Thoracic aorta (tissue), 2 donors: ENCODE measurements around the gene PYGB. TPM values are rescaled to one million over a fixed set of nuclear protein-coding genes. Genes with fewer than 3 reads are reported as not detected.

ENCODE experiments used
- ATAC-seq: fragments of 150-250 bp; one replicate; pipeline ENCODE4 v1.8.0; 2017; ENCODE audit warnings: low read depth; ENCODE audit not compliant: insufficient number of reproducible peaks, low FRiP score
- DNase-seq: peaks from one replicate; pipeline ENCODE4 v3.0.0-alpha.2; 2020; ENCODE audit warnings: low spot score
- H3K27ac ChIP-seq, 2 donors: fragments of 200-600 bp; sonication (generic); 1 replicate in 1 of 2; 2 replicates in 1 of 2; pipeline ENCODE4 v1.5.1; 2016; ENCODE audit warnings: mild to moderate bottlenecking in 2 of 2, moderate library complexity in 2 of 2
- H3K27me3 ChIP-seq: fragments of 200-600 bp; sonication (generic); replicated peaks from 2 replicates; pipeline ENCODE4 v1.6.0; 2016; ENCODE audit warnings: mild to moderate bottlenecking; ENCODE audit not compliant: insufficient read depth
- H3K36me3 ChIP-seq: fragments of 200-600 bp; sonication (generic); one replicate; pipeline ENCODE4 v1.5.1; 2016
- H3K4me1 ChIP-seq, 2 donors: fragments of 200-600 bp; sonication (generic); 1 replicate in 1 of 2; 2 replicates in 1 of 2; pipeline versions ENCODE4 v1.5.1 to v1.6.0; 2016; ENCODE audit warnings: low read depth in 2 of 2, mild to moderate bottlenecking in 1 of 2; ENCODE audit not compliant: control insufficient read depth in 1 of 2
- H3K4me3 ChIP-seq: fragments of 200-600 bp; sonication (generic); 2 replicates; pipeline ENCODE4 v1.5.1; 2016; ENCODE audit warnings: mild to moderate bottlenecking
- H3K9me3 ChIP-seq: fragments of 200-600 bp; sonication (generic); 2 replicates; pipeline ENCODE4 v1.5.1; 2016
- total RNA-seq, 2 donors: library from RNA; depleted of rRNA; stranded (reverse); fragments of >200 nt; gene quantifications; one replicate each; pipeline versions ENCODE4 v1.1.0 to v1.2.3, GENCODE V29; 2016
- TF ChIP-seq, protein P1 (sequence below): fragments of 200-600 bp; sonication (generic); IDR thresholded peaks from one replicate; pipeline ENCODE4 v1.5.1; 2019; ENCODE audit warnings: antibody characterized with exemption

Gene PYGB
- total RNA-seq, 2 donors from 2014 or later, result 124 to 256 TPM

DNA sequence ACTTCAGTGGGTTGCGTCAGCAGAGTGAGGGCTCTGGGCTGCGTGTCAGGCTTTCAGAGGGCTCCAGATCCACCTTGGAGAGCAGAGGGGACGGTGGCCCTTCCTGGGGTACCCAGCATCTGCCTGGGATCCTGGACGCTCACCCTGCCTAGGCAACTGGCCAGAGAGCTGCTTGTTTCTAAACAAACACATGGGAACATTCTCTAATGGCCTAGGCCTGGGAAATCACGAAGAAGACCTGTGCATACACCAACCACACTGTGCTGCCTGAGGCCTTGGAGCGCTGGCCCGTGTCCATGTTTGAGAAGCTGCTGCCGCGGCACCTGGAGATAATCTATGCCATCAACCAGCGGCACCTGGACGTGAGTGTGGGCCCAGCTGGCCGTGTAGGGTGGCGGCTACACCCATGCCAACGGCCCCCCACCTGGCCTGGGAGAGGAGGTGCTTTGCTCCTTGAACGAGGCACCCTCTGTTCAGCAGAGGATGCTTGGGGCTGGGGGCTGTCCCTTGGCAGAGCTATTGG, 32.2 kb downstream of the PYGB start:
- Histone ChIP-seq H3K4me1 (no peaks in the 10 kb centered on the region), H3K4me3 (no peak overlapping the region), H3K27ac (no peak overlapping the region), H3K9me3 (no peaks in the 10 kb centered on the region), H3K36me3 (peaks cover 90% of the 10 kb centered on the region), H3K27me3 (no peaks in the 10 kb centered on the region)
- ATAC-seq, result no peak
- TF ChIP-seq, protein P1, sequence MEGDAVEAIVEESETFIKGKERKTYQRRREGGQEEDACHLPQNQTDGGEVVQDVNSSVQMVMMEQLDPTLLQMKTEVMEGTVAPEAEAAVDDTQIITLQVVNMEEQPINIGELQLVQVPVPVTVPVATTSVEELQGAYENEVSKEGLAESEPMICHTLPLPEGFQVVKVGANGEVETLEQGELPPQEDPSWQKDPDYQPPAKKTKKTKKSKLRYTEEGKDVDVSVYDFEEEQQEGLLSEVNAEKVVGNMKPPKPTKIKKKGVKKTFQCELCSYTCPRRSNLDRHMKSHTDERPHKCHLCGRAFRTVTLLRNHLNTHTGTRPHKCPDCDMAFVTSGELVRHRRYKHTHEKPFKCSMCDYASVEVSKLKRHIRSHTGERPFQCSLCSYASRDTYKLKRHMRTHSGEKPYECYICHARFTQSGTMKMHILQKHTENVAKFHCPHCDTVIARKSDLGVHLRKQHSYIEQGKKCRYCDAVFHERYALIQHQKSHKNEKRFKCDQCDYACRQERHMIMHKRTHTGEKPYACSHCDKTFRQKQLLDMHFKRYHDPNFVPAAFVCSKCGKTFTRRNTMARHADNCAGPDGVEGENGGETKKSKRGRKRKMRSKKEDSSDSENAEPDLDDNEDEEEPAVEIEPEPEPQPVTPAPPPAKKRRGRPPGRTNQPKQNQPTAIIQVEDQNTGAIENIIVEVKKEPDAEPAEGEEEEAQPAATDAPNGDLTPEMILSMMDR, result no peak
- DNase-seq, result no peak

DNA sequence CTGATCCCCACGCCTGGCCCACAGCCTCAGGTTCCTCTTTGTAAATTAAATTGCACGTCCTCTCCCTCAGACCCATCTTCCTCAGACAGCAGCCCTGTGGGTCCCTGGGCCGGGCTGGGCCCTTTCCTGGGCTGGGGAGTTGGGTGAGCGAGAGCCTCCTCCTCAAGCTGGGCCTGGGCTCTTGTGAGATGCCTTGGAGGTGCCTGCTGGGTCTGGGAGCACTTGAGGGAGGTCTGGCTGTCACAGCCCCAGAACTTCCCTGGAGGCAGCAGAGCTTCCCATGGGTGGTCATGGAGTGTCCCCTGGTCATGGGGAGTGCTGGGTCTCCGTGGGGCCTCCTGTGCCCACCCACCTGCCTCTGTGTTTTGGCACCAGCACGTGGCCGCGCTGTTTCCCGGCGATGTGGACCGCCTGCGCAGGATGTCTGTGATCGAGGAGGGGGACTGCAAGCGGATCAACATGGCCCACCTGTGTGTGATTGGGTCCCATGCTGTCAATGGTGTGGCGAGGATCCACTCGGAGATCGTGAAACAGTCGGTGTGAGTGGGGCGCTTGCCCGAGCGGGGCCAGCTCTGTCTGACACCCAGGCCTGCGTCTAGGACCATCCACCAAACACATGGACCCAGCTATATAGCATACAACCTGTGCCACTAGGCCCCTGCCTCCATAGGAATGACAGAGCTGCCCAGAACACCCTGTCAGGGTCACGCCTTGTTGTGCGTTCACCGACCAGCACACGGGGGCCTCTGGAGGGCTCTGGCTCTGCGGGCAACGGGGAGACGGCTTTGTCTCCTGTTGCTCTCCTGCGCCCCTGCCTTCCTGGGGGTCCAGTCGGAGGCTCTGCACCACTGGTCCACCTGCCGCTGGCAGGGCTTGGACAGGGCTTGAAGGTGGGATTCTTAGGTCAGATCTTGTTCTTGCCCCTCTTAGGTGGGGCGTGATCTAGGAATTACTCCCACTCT, 33.0 kb downstream of the PYGB start:
- H3K36me3 ChIP-seq, result peaks cover 90% of the 10 kb centered on the region
- H3K9me3 ChIP-seq, result no peaks in the 10 kb centered on the region
- TF ChIP-seq, protein P1, result no peak
- ATAC-seq (no peak), DNase-seq (no peak)
- H3K27me3 ChIP-seq, result no peaks in the 10 kb centered on the region
- no peak overlapping the region for H3K27ac ChIP-seq
- H3K4me1 ChIP-seq, result no peaks in the 10 kb centered on the region
- H3K4me3 ChIP-seq, result no peak overlapping the region

DNA sequence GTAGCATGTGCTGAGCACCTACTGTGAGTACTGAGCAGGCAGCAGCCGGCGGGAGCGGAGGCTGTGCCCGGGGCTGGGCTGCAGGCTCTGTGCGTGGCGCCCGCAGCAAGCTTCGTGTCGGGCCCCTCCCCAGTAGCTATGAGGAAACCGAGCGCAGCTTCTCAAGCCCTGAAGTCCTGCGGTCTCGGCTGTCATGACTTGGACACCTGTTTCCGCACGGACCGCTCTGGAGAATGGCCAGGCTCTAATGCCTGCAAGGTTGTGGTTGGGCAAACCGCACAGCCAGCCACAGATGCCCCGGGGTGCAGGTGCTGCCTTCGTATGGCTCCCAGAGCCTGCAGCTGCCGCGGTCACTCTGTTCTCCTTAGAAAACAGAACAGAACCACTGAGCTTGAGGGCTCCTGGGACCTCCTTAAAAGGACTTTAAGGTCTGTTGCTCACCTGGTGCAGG, 33.7 kb downstream of the PYGB start:
- Histone ChIP-seq H3K4me3 (no peak overlapping the region), H3K9me3 (no peaks in the 10 kb centered on the region), H3K27ac (no peak overlapping the region), H3K4me1 (no peaks in the 10 kb centered on the region), H3K36me3 (peaks cover 91% of the 10 kb centered on the region), H3K27me3 (no peaks in the 10 kb centered on the region)
- TF ChIP-seq, protein P1, result no peak
- no peak for ATAC-seq
- no peak for DNase-seq

DNA sequence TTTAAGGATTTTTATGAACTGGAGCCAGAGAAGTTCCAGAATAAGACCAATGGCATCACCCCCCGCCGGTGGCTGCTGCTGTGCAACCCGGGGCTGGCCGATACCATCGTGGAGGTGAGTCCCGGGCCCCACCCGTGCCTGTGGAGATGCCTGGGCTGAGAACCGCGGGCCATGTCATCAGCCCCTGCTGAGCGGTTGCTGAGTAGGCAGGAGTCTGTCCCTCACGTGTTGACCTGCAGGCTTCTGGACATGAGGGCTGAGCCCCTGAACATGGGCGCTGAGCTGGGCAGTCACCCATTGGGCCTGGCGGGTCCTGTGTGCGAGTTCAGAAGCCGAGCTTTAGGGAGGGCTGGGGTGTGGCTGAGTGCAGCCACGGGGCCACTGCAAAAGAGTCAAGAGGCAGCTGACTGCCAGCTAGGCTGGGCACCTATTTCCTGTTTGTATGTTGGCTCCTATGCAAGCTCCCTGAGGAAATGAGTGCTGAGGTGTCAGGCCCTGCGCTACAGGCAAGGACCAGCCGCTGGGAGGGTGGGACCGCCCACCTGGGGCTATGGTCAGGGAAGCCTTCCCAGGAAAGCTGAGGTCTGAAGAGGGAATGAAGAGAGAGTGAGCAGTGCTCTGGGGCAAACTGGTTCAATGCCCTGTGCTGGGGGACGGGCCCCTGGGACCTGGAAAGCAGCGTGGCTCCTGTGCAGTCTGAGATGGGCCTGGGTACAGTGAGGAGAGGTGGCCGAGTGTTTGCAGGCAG, 34.3 kb downstream of the PYGB start:
- Histone ChIP-seq H3K4me3 (no peak overlapping the region), H3K36me3 (peaks cover 90% of the 10 kb centered on the region), H3K9me3 (no peaks in the 10 kb centered on the region), H3K27me3 (no peaks in the 10 kb centered on the region), H3K27ac (no peak overlapping the region), H3K4me1 (no peaks in the 10 kb centered on the region)
- no peak for DNase-seq
- no peak for ATAC-seq
- TF ChIP-seq, protein P1, result no peak

DNA sequence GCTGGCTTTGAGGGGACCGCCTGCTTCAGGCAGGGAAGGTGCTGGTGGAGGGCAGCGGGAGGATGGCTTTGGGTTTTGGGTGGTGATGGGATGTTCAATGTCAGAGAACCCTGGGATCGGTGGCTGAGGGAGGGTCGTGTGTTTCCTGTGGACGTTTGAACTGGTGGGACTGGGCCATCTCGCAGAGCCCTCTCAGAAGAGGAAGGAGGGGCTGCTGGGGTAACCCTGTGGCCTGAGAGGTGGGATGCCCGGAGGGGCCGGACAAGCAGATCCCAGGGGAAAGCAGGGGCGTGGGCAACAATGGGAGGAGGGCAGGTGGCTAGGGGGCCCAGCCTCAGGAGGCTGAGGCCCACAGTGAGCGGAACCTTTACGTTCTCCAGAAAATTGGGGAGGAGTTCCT, 34.9 kb downstream of the PYGB start:
- TF ChIP-seq, protein P1, result no peak
- H3K36me3 ChIP-seq, result peaks cover 89% of the 10 kb centered on the region
- ATAC-seq, result no peak
- H3K27me3 ChIP-seq, result no peaks in the 10 kb centered on the region
- H3K27ac ChIP-seq, result no peak overlapping the region
- no peaks in the 10 kb centered on the region for H3K4me1 ChIP-seq
- no peaks in the 10 kb centered on the region for H3K9me3 ChIP-seq
- no peak for DNase-seq
- no peak overlapping the region for H3K4me3 ChIP-seq
